K562 (cell line): ENCODE results near the gene SPATA31C1. TPM values are rescaled to one million over a fixed set of nuclear protein-coding genes. Genes with fewer than 3 reads are reported as not detected.

ENCODE experiments used
- ASH1L ChIP-seq: fragments of 450-650 bp; IDR thresholded peaks from 2 replicates; pipeline ENCODE4 v1.6.1; 2018; ENCODE audit warnings: borderline replicate concordance, mild to moderate bottlenecking, low read depth; ENCODE audit not compliant: partially characterized antibody
- CBX5 ChIP-seq: IDR thresholded peaks from 2 replicates; pipeline ENCODE4 v1.6.1; 2014; ENCODE audit warnings: low read depth, borderline replicate concordance
- GTF2F1 ChIP-seq: IDR thresholded peaks from 2 replicates; pipeline ENCODE4 v1.6.1; 2011; ENCODE audit warnings: low read depth, low read length, improper control_type of control experiment
- NFE2L1 ChIP-seq: fragments of 450-650 bp; IDR thresholded peaks from 2 replicates; pipeline ENCODE4 v1.6.1; 2016; ENCODE audit warnings: missing genetic modification characterization, low read depth, mild to moderate bottlenecking, missing compliant biosample characterization, moderate library complexity, borderline replicate concordance
- NONO ChIP-seq, 2 experiments: fragments of 200-400 bp in 1 of 2; fragments of 450-650 bp in 1 of 2; formaldehyde crosslinking in 1 of 2; IDR thresholded peaks; 2 replicates each; pipeline ENCODE4 v1.6.1; 2017; ENCODE audit warnings: low read depth in 2 of 2, mild to moderate bottlenecking in 2 of 2, moderate library complexity in 2 of 2, low read length in 1 of 2
- PRPF4 ChIP-seq: fragments of 200-400 bp; formaldehyde crosslinking; IDR thresholded peaks from one replicate; pipeline ENCODE4 v1.6.1; 2017; ENCODE audit warnings: low read length, low read depth, mild to moderate bottlenecking; ENCODE audit not compliant: insufficient read depth, poor library complexity, severe bottlenecking
- SAFB2 ChIP-seq: fragments of 200-400 bp; formaldehyde crosslinking; IDR thresholded peaks from 2 replicates; pipeline ENCODE4 v1.6.1; 2018; ENCODE audit warnings: borderline replicate concordance, low read length, low read depth, moderate library complexity; ENCODE audit not compliant: severe bottlenecking
- SRSF9 ChIP-seq: fragments of 200-400 bp; formaldehyde crosslinking; IDR thresholded peaks from 2 replicates; pipeline ENCODE4 v1.6.1; 2017; ENCODE audit warnings: low read depth, low read length, borderline replicate concordance
- TBP ChIP-seq: optimal IDR thresholded peaks from 2 replicates; pipeline ENCODE3; 2011; ENCODE audit warnings: low read depth, low read length, improper control_type of control experiment
- U2AF2 ChIP-seq: fragments of 200-400 bp; formaldehyde crosslinking; optimal IDR thresholded peaks from 2 replicates; pipeline ENCODE3; 2017; ENCODE audit warnings: low read depth, mild to moderate bottlenecking, low read length
- ZNF41 ChIP-seq: fragments of 250-450 bp; sonication (Bioruptor Pico); conservative IDR thresholded peaks from 2 replicates; pipeline ENCODE4 v1.4.0; 2020; ENCODE audit warnings: mild to moderate bottlenecking
- ZNF561 ChIP-seq: fragments of 450-650 bp; formaldehyde crosslinking; conservative IDR thresholded peaks from 2 replicates; pipeline ENCODE4 v1.4.0; 2020; ENCODE audit warnings: mild to moderate bottlenecking, moderate library complexity
- ZNF764 ChIP-seq: fragments of 250-450 bp; sonication (Bioruptor Pico); IDR thresholded peaks from 2 replicates; pipeline ENCODE4 v1.4.0; 2020; ENCODE audit warnings: low read depth, mild to moderate bottlenecking, moderate library complexity
- polyA plus RNA-seq, 8 experiments: library from polyadenylated mRNA; depleted of rRNA in 4 of 8; stranded (reverse) in 5 of 8; unstranded in 3 of 8; fragments of >200 nt; fragmentation: Nextera tagmentation in 2 of 8; fragmentation: Illumina TruSeq in 1 of 8; extraction: Ambion mirVana in 2 of 8; extraction: Trizol in 1 of 8; gene quantifications; 2 replicates each; pipeline versions ENCODE4 v1.2.1 to v1.2.3, GENCODE V29; 2011 to 2014; ENCODE audit warnings: inconsistent platforms in 1 of 8, missing spikeins in 1 of 8
- total RNA-seq, 7 experiments: library from RNA; depleted of rRNA in 6 of 7; stranded (reverse); fragments of >200 nt in 6 of 7; fragmentation: Illumina TruSeq in 2 of 7; extraction: Trizol in 2 of 7; gene quantifications; 2 replicates each; pipeline versions ENCODE4 v1.2.1 to v1.2.3, GENCODE V29; 2011 to 2021; ENCODE audit warnings: low replicate concordance in 1 of 7
- TF ChIP-seq, protein P1 (sequence below): fragments of 450-650 bp; IDR thresholded peaks from 2 replicates; pipeline ENCODE4 v1.6.1; 2016; ENCODE audit warnings: mild to moderate bottlenecking, moderate library complexity
- TF ChIP-seq, protein P2 (sequence below), 2 experiments: fragments of 450-650 bp in 1 of 2; sonication (generic) in 1 of 2; formaldehyde crosslinking in 1 of 2; IDR thresholded peaks in 1 of 2; conservative IDR thresholded peaks in 1 of 2; 2 replicates each; pipeline versions ENCODE4 v1.6.1 to v1.8.1; 2016 to 2023; ENCODE audit warnings: mild to moderate bottlenecking in 2 of 2, moderate library complexity in 2 of 2, inconsistent platforms in 1 of 2, missing genetic modification reagents in 1 of 2

The SPATA31C1 gene
- total and polyA plus RNA-seq, 9 of the 15 experiments (the other 6 are each of a cell fraction or from before 2014, with no cell fraction given), result 0.03 to 0.15 (median 0.05) TPM; not detected in 3

DNA sequence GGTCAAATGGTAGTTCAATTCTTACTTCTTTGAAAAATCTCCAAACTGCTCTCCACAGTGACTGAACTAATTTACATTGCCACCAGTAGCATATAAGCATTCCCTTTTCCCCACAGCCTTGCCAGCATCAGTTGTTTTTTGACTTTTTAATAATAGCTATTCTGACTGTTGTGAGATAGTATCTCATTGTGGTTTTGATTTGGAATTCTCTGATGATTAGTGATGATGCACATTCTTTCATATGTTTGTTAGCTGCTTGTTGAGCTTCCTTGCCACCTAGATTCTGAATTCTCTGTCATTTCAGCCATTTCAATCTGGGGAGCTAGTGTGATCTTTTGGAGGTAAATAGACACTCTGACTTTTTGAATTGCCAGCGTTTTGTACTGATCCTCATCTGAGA lies 32.5 kb downstream of the SPATA31C1 start (continued):
- TF ChIP-seq, protein P1, sequence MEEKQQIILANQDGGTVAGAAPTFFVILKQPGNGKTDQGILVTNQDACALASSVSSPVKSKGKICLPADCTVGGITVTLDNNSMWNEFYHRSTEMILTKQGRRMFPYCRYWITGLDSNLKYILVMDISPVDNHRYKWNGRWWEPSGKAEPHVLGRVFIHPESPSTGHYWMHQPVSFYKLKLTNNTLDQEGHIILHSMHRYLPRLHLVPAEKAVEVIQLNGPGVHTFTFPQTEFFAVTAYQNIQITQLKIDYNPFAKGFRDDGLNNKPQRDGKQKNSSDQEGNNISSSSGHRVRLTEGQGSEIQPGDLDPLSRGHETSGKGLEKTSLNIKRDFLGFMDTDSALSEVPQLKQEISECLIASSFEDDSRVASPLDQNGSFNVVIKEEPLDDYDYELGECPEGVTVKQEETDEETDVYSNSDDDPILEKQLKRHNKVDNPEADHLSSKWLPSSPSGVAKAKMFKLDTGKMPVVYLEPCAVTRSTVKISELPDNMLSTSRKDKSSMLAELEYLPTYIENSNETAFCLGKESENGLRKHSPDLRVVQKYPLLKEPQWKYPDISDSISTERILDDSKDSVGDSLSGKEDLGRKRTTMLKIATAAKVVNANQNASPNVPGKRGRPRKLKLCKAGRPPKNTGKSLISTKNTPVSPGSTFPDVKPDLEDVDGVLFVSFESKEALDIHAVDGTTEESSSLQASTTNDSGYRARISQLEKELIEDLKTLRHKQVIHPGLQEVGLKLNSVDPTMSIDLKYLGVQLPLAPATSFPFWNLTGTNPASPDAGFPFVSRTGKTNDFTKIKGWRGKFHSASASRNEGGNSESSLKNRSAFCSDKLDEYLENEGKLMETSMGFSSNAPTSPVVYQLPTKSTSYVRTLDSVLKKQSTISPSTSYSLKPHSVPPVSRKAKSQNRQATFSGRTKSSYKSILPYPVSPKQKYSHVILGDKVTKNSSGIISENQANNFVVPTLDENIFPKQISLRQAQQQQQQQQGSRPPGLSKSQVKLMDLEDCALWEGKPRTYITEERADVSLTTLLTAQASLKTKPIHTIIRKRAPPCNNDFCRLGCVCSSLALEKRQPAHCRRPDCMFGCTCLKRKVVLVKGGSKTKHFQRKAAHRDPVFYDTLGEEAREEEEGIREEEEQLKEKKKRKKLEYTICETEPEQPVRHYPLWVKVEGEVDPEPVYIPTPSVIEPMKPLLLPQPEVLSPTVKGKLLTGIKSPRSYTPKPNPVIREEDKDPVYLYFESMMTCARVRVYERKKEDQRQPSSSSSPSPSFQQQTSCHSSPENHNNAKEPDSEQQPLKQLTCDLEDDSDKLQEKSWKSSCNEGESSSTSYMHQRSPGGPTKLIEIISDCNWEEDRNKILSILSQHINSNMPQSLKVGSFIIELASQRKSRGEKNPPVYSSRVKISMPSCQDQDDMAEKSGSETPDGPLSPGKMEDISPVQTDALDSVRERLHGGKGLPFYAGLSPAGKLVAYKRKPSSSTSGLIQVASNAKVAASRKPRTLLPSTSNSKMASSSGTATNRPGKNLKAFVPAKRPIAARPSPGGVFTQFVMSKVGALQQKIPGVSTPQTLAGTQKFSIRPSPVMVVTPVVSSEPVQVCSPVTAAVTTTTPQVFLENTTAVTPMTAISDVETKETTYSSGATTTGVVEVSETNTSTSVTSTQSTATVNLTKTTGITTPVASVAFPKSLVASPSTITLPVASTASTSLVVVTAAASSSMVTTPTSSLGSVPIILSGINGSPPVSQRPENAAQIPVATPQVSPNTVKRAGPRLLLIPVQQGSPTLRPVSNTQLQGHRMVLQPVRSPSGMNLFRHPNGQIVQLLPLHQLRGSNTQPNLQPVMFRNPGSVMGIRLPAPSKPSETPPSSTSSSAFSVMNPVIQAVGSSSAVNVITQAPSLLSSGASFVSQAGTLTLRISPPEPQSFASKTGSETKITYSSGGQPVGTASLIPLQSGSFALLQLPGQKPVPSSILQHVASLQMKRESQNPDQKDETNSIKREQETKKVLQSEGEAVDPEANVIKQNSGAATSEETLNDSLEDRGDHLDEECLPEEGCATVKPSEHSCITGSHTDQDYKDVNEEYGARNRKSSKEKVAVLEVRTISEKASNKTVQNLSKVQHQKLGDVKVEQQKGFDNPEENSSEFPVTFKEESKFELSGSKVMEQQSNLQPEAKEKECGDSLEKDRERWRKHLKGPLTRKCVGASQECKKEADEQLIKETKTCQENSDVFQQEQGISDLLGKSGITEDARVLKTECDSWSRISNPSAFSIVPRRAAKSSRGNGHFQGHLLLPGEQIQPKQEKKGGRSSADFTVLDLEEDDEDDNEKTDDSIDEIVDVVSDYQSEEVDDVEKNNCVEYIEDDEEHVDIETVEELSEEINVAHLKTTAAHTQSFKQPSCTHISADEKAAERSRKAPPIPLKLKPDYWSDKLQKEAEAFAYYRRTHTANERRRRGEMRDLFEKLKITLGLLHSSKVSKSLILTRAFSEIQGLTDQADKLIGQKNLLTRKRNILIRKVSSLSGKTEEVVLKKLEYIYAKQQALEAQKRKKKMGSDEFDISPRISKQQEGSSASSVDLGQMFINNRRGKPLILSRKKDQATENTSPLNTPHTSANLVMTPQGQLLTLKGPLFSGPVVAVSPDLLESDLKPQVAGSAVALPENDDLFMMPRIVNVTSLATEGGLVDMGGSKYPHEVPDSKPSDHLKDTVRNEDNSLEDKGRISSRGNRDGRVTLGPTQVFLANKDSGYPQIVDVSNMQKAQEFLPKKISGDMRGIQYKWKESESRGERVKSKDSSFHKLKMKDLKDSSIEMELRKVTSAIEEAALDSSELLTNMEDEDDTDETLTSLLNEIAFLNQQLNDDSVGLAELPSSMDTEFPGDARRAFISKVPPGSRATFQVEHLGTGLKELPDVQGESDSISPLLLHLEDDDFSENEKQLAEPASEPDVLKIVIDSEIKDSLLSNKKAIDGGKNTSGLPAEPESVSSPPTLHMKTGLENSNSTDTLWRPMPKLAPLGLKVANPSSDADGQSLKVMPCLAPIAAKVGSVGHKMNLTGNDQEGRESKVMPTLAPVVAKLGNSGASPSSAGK, result no peak
- TF ChIP-seq SRSF9, result no peak
- TF ChIP-seq GTF2F1, result no peak
- no peak for TF ChIP-seq U2AF2
- no peak for TF ChIP-seq PRPF4
- no peak for TF ChIP-seq CBX5
- TF ChIP-seq, protein P2, sequence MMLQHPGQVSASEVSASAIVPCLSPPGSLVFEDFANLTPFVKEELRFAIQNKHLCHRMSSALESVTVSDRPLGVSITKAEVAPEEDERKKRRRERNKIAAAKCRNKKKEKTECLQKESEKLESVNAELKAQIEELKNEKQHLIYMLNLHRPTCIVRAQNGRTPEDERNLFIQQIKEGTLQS (IDR thresholded peaks at IDR 0.05), result no peak
- TF ChIP-seq, protein P2 (CRISPR knock-in tag; conservative IDR thresholded peaks at IDR 0.05), result no peak
- no peak for TF ChIP-seq ZNF41 (CRISPR knock-in tag)
- TF ChIP-seq ZNF561 (CRISPR knock-in tag), result no peak
- no peak for TF ChIP-seq SAFB2
- no peak for TF ChIP-seq NONO (IDR thresholded peaks at IDR 0.05; ENCODE audit: low read depth in 2 of 2, low read length in 1 of 2)
- TF ChIP-seq ASH1L, result no peak
- no peak for TF ChIP-seq ZNF764
- TF ChIP-seq TBP, result no peak
- no peak for TF ChIP-seq NFE2L1 (tag)
- TF ChIP-seq, all 486 proteins: peak for 0
